ENCODE data around the gene CALU. TPM values are rescaled to one million over a fixed set of nuclear protein-coding genes. Genes with fewer than 3 reads are reported as not detected.

Gene CALU
- polyA plus RNA-seq, 3 donors: 13.8 to 44.0 (median 33.2) TPM

DNA sequence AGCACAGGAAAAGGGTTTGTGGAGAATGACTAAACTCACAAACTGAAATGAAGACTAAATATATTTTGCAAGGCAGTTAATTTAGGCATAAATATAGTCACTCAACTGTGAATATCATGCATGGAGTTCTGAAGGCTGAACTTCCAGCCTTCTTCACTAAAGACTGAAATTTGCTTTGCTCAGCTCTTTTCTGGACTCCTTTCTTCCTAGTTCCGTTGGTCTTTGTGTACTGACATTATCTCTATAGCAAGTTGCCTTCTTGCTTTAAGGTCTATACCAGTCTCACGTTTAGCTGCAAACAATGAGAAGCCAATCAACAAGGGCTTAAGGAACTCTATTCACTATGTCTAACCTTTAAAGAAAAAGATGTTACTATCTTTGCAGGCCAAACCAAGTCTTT lies 44.4 kb upstream of the CALU start:
- intact Hi-C loops (cut with micrococcal nuclease): no loop called here
- H3K27ac Mint-ChIP-seq: no peak overlapping the region
- H3K4me2 ChIP-seq (replicated peaks; ENCODE audit: extremely low read depth, low read length, poor library complexity, severe bottlenecking): no peak overlapping the region
- TF ChIP-seq CTCF (IDR thresholded peaks at IDR 0.05): no peak
- H4K20me1 ChIP-seq (ENCODE audit: insufficient read depth, low read length): no peaks in the 10 kb centered on the region
- H3K27me3 ChIP-seq (ENCODE audit: control insufficient read depth in 2 of 2, insufficient read depth in 2 of 2, low read length in 2 of 2): peaks cover 36 to 38% of the 10 kb centered on the region in 2 donors
- H3K27ac ChIP-seq (ENCODE audit: low read depth in 1 of 2, low read length in 2 of 2): no peak overlapping the region
- H3K4me3 Mint-ChIP-seq: no peak overlapping the region
- H2AFZ ChIP-seq (ENCODE audit: insufficient read depth, low read depth, low read length, poor library complexity, severe bottlenecking): no peak overlapping the region
- no peak overlapping the region for H3K9ac ChIP-seq (ENCODE audit: insufficient read depth, low read length, poor library complexity, severe bottlenecking)
- no peaks in the 10 kb centered on the region for H3K36me3 Mint-ChIP-seq
- H3K4me1 ChIP-seq (ENCODE audit: control insufficient read depth in 1 of 2, insufficient read depth in 2 of 2, low read length in 2 of 2): peaks cover 10 to 11% of the 10 kb centered on the region in 2 donors
- DNase-seq: no peak
- no peaks in the 10 kb centered on the region for H3K9me3 ChIP-seq (replicated peaks in 1 of 2; ENCODE audit: control insufficient read depth in 1 of 2, insufficient read depth in 1 of 2, low read length in 2 of 2)
- WGBS (ENCODE audit: insufficient coverage): no CpG with 5 or more reads among the region's 2 CpGs
- H3K4me1 Mint-ChIP-seq: peaks cover 13% of the 10 kb centered on the region
- H3K4me3 ChIP-seq (replicated peaks in 1 of 3; ENCODE audit: low read depth in 2 of 3, low read length in 3 of 3): no peak overlapping the region
- H3K36me3 ChIP-seq (replicated peaks in 1 of 2; ENCODE audit: control insufficient read depth in 1 of 2, insufficient read depth in 2 of 2, low read length in 2 of 2): no peaks in the 10 kb centered on the region
- H3K27me3 Mint-ChIP-seq (ENCODE audit: low read depth in 3 of 3): peaks cover 31 to 46% (median 43%) of the 10 kb centered on the region in 3 donors
- H3K79me2 ChIP-seq (ENCODE audit: insufficient read depth, low read length): no peaks in the 10 kb centered on the region
- peaks cover 0 to 7% (median 5%) of the 10 kb centered on the region in 7 donors for H3K9me3 Mint-ChIP-seq

- Mint-ChIP-seq H3K27me3 (ENCODE audit: low read depth in 3 of 3) (peaks cover 38 to 61% (median 53%) of the 10 kb centered on the region in 3 donors), H3K27ac (peak overlapping the region in 5 of 7 donors; percentile 13 to 74 (median 72)), H3K4me3 (peak overlapping the region; percentile 77 to 97), H3K4me1 (peaks cover 15% of the 10 kb centered on the region), H3K9me3 (peaks cover 0 to 8% (median 5%) of the 10 kb centered on the region in 7 donors), H3K36me3 (no peaks in the 10 kb centered on the region)
- H4K20me1 ChIP-seq (ENCODE audit: insufficient read depth, low read length): no peaks in the 10 kb centered on the region
- no peaks in the 10 kb centered on the region for H3K36me3 ChIP-seq (replicated peaks in 1 of 2; ENCODE audit: control insufficient read depth in 1 of 2, insufficient read depth in 2 of 2, low read length in 2 of 2)
- peak overlapping the region; percentile 9 to 70 (median 35) for H3K4me3 ChIP-seq (replicated peaks in 1 of 3; ENCODE audit: low read depth in 2 of 3, low read length in 3 of 3)
- H2AFZ ChIP-seq (ENCODE audit: insufficient read depth, low read depth, low read length, poor library complexity, severe bottlenecking): peak overlapping the region; percentile 88
- no peaks in the 10 kb centered on the region for H3K79me2 ChIP-seq (ENCODE audit: insufficient read depth, low read length)
- DNase-seq: peak; percentile 79 to 90 (median 81)
- WGBS (ENCODE audit: insufficient coverage): 4% methylated on average over 17 of the region's 37 CpGs
- H3K27ac ChIP-seq (ENCODE audit: low read depth in 1 of 2, low read length in 2 of 2): no peak overlapping the region
- H3K9me3 ChIP-seq (replicated peaks in 1 of 2; ENCODE audit: control insufficient read depth in 1 of 2, insufficient read depth in 1 of 2, low read length in 2 of 2): no peaks in the 10 kb centered on the region
- peaks cover 39 to 46% of the 10 kb centered on the region in 2 donors for H3K27me3 ChIP-seq (ENCODE audit: control insufficient read depth in 2 of 2, insufficient read depth in 2 of 2, low read length in 2 of 2)
- H3K4me1 ChIP-seq (ENCODE audit: control insufficient read depth in 1 of 2, insufficient read depth in 2 of 2, low read length in 2 of 2): peaks cover 10 to 11% of the 10 kb centered on the region in 2 donors
- H3K4me2 ChIP-seq (replicated peaks; ENCODE audit: extremely low read depth, low read length, poor library complexity, severe bottlenecking): peak overlapping the region; percentile 75
- no peak for TF ChIP-seq CTCF (IDR thresholded peaks at IDR 0.05)
- peak overlapping the region; percentile 49 for H3K9ac ChIP-seq (ENCODE audit: insufficient read depth, low read length, poor library complexity, severe bottlenecking)
- intact Hi-C loops (cut with micrococcal nuclease): no loop called here
Observed at GRCh38 chr7:128697302-128697905, 41.8 kb upstream of the CALU start.

All from CD14-positive monocyte (primary cell).